ENCODE results near the gene FOSL1. TPM values are rescaled to one million over a fixed set of nuclear protein-coding genes. Genes with fewer than 3 reads are reported as not detected.

The FOSL1 gene
- total RNA-seq, 1 experiment from 2014 or later, result 186 TPM

DNA sequence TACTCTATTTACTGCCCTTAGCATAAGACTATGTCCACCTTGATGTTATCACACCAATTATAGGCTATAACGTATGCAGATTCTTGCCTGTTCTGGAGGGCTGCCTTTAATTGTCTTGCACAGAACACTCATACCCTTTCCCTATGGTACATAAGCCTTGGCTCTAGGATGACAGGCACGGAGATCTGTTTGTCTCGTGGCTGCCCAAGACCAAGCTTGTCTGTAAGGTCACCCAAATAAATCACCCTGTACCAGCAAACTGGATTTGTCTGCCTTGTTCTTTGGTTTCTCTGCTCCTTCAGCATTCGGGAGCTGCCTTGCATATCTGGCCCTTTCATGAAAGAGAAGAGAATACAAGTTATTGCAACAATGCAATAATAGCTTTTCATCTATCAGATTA, 37.6 kb upstream of the FOSL1 start:
- no peak for ATAC-seq
- in situ Hi-C loops (cut with HindIII; ENCODE audit: low pct_unique_long_range_greater_than_20kb, low sequenced_read_pairs) (no loop called here), intact Hi-C loops (cut with micrococcal nuclease; ENCODE audit: unreplicated experiment) (no loop called here)
- no peaks in the 10 kb centered on the region for H3K27me3 ChIP-seq (ENCODE audit: control insufficient read depth, insufficient read depth, low read length)
- ChIA-PET POLR2A (interaction anchor here (0.6 to 0.7 kb wide), 3 partner anchors 36 to 1187 kb away, joined by 4 to 5 read pairs (median 5); no protein-coding TSS in a partner anchor), CTCF (no interaction called here)
- no peak overlapping the region for H3K27ac ChIP-seq (ENCODE audit: low read length)
- H3K9me3 ChIP-seq (ENCODE audit: control insufficient read depth, insufficient read depth, low read depth, low read length), result no peaks in the 10 kb centered on the region
- BruUV-seq (replicated peaks), result no TSS peak
- TF ChIP-seq POLR2AphosphoS5 (IDR thresholded peaks at IDR 0.05; ENCODE audit: low read depth, low read length) (no peak), SIN3A (IDR thresholded peaks at IDR 0.05; ENCODE audit: borderline replicate concordance, insufficient read depth, low read depth, low read length) (no peak), TCF7L2 (IDR thresholded peaks at IDR 0.05; ENCODE audit: low read depth, low read length) (no peak)
- TF ChIP-seq, protein P1, sequence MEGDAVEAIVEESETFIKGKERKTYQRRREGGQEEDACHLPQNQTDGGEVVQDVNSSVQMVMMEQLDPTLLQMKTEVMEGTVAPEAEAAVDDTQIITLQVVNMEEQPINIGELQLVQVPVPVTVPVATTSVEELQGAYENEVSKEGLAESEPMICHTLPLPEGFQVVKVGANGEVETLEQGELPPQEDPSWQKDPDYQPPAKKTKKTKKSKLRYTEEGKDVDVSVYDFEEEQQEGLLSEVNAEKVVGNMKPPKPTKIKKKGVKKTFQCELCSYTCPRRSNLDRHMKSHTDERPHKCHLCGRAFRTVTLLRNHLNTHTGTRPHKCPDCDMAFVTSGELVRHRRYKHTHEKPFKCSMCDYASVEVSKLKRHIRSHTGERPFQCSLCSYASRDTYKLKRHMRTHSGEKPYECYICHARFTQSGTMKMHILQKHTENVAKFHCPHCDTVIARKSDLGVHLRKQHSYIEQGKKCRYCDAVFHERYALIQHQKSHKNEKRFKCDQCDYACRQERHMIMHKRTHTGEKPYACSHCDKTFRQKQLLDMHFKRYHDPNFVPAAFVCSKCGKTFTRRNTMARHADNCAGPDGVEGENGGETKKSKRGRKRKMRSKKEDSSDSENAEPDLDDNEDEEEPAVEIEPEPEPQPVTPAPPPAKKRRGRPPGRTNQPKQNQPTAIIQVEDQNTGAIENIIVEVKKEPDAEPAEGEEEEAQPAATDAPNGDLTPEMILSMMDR (IDR thresholded peaks at IDR 0.05), result no peak
- TF ChIP-seq, protein P2, sequence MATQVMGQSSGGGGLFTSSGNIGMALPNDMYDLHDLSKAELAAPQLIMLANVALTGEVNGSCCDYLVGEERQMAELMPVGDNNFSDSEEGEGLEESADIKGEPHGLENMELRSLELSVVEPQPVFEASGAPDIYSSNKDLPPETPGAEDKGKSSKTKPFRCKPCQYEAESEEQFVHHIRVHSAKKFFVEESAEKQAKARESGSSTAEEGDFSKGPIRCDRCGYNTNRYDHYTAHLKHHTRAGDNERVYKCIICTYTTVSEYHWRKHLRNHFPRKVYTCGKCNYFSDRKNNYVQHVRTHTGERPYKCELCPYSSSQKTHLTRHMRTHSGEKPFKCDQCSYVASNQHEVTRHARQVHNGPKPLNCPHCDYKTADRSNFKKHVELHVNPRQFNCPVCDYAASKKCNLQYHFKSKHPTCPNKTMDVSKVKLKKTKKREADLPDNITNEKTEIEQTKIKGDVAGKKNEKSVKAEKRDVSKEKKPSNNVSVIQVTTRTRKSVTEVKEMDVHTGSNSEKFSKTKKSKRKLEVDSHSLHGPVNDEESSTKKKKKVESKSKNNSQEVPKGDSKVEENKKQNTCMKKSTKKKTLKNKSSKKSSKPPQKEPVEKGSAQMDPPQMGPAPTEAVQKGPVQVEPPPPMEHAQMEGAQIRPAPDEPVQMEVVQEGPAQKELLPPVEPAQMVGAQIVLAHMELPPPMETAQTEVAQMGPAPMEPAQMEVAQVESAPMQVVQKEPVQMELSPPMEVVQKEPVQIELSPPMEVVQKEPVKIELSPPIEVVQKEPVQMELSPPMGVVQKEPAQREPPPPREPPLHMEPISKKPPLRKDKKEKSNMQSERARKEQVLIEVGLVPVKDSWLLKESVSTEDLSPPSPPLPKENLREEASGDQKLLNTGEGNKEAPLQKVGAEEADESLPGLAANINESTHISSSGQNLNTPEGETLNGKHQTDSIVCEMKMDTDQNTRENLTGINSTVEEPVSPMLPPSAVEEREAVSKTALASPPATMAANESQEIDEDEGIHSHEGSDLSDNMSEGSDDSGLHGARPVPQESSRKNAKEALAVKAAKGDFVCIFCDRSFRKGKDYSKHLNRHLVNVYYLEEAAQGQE (IDR thresholded peaks at IDR 0.05; ENCODE audit: insufficient read depth in 1 of 2, low read depth in 2 of 2, low read length in 1 of 2), result no peak
- no peak for DNase-seq (ENCODE audit: low read depth, low spot score)
- no peaks in the 10 kb centered on the region for H3K36me3 ChIP-seq (ENCODE audit: control insufficient read depth, insufficient read depth, low read length)
- no peak overlapping the region for H3K4me3 ChIP-seq (ENCODE audit: low read depth in 2 of 2, low read length in 2 of 2)
- no peaks in the 10 kb centered on the region for H3K4me1 ChIP-seq (ENCODE audit: control insufficient read depth, insufficient read depth, low read length)

DNA sequence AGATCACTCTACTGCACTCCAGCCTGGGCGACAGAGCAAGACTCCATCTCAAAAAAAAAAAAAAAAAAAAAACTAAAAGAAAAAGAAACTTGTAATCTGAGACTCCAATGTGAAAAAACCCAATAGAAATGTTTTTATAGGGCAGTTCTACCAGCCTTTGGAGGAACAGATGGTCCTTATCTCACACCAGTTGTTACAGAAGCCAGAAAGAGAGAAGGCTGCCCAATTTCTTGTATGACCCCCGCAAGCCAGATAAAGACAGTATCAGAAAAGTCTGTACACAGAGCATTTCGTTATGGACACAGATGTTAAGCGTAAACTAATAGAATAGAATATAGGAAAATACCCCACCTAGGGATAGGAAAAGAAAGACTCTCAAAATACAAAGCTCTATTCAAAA, 33.8 kb upstream of the FOSL1 start:
- Histone ChIP-seq H3K36me3 (ENCODE audit: control insufficient read depth, insufficient read depth, low read length) (no peaks in the 10 kb centered on the region), H3K27me3 (ENCODE audit: control insufficient read depth, insufficient read depth, low read length) (no peaks in the 10 kb centered on the region), H3K9me3 (ENCODE audit: control insufficient read depth, insufficient read depth, low read depth, low read length) (no peaks in the 10 kb centered on the region), H3K27ac (ENCODE audit: low read length) (no peak overlapping the region), H3K4me1 (ENCODE audit: control insufficient read depth, insufficient read depth, low read length) (peaks cover 10% of the 10 kb centered on the region), H3K4me3 (ENCODE audit: low read depth in 2 of 2, low read length in 2 of 2) (no peak overlapping the region)
- no peak for ATAC-seq
- BruUV-seq (replicated peaks), result no TSS peak
- intact Hi-C loops (cut with micrococcal nuclease; ENCODE audit: unreplicated experiment) (no loop called here), in situ Hi-C loops (cut with HindIII; ENCODE audit: low pct_unique_long_range_greater_than_20kb, low sequenced_read_pairs) (no loop called here)
- DNase-seq (ENCODE audit: low read depth, low spot score), result no peak
- CTCF ChIA-PET, result no interaction called here
- POLR2A ChIA-PET, result no interaction called here
- TF ChIP-seq, protein P2 (IDR thresholded peaks at IDR 0.05; ENCODE audit: insufficient read depth in 1 of 2, low read depth in 2 of 2, low read length in 1 of 2), result no peak
- TF ChIP-seq SIN3A (IDR thresholded peaks at IDR 0.05; ENCODE audit: borderline replicate concordance, insufficient read depth, low read depth, low read length), result no peak
- no peak for TF ChIP-seq TCF7L2 (IDR thresholded peaks at IDR 0.05; ENCODE audit: low read depth, low read length)
- TF ChIP-seq, protein P1 (IDR thresholded peaks at IDR 0.05), result no peak
- no peak for TF ChIP-seq POLR2AphosphoS5 (IDR thresholded peaks at IDR 0.05; ENCODE audit: low read depth, low read length)
